Left ventricle myocardium inferior (tissue), 1 donor: ENCODE measurements around the gene CDT1. TPM values are rescaled to one million over a fixed set of nuclear protein-coding genes. Genes with fewer than 3 reads are reported as not detected.
A peak's percentile ranks its signal among the peaks of the same experiment; 100 is the strongest.
"Not testable (repeated sequence)": the region's sequence is repeated elsewhere in the genome, so short reads cannot be mapped to it uniquely, and the experiment has no call there.

Experiments used
- DNase-seq: peaks from one replicate; pipeline ENCODE4 v3.0.0-alpha.2; 2020
- H3K27ac ChIP-seq: fragments of 200-600 bp; replicated peaks from 2 replicates; pipeline ENCODE4 v1.8.0; 2021
- H3K27me3 ChIP-seq: fragments of 200-600 bp; 2 replicates; pipeline ENCODE4 v1.8.0; 2021; ENCODE audit warnings: low read depth
- H3K36me3 ChIP-seq: fragments of 200-600 bp; 2 replicates; pipeline ENCODE4 v1.8.0; 2021
- H3K4me1 ChIP-seq: fragments of 200-600 bp; 2 replicates; pipeline ENCODE4 v1.8.0; 2021
- H3K4me3 ChIP-seq: fragments of 200-600 bp; 2 replicates; pipeline ENCODE4 v1.8.0; 2021; ENCODE audit warnings: mild to moderate bottlenecking, moderate library complexity
- H3K9me3 ChIP-seq: fragments of 200-600 bp; replicated peaks from 2 replicates; pipeline ENCODE4 v1.8.0; 2021
- intact Hi-C: fragments of 100-400 bp; cut with micrococcal nuclease; formaldehyde crosslinking; loops from one replicate; pipeline ENCODE4 v1.11.0; 2022
- total RNA-seq: library from RNA; stranded (reverse); fragmentation: NEBNext Ultra II Directional; extraction: Animal tissue kit (Norgen Biotek cat#: 25700); gene quantifications from one replicate; pipeline ENCODE4 v1.2.1, GENCODE V29; 2021
- TF ChIP-seq, protein P1 (sequence below): fragments of 200-600 bp; IDR thresholded peaks from 2 replicates; pipeline ENCODE4 v1.8.0; 2021; ENCODE audit warnings: antibody characterized with exemption, mild to moderate bottlenecking, borderline replicate concordance
- donor health status: DM: no; HTN: yes; CAD: no; lungs with severe emphysema.

The CDT1 gene
- total RNA-seq, 1 donor from 2014 or later = 0.63 TPM

- Histone ChIP-seq H3K27ac (peak overlapping the region; percentile 60), H3K4me3 (peak overlapping the region; percentile 43), H3K9me3 (no peaks in the 10 kb centered on the region), H3K27me3 (no peaks in the 10 kb centered on the region), H3K4me1 (peaks cover 78% of the 10 kb centered on the region), H3K36me3 (no peaks in the 10 kb centered on the region)
- DNase-seq = no peak
- intact Hi-C loops = no loop called here
- TF ChIP-seq, protein P1, sequence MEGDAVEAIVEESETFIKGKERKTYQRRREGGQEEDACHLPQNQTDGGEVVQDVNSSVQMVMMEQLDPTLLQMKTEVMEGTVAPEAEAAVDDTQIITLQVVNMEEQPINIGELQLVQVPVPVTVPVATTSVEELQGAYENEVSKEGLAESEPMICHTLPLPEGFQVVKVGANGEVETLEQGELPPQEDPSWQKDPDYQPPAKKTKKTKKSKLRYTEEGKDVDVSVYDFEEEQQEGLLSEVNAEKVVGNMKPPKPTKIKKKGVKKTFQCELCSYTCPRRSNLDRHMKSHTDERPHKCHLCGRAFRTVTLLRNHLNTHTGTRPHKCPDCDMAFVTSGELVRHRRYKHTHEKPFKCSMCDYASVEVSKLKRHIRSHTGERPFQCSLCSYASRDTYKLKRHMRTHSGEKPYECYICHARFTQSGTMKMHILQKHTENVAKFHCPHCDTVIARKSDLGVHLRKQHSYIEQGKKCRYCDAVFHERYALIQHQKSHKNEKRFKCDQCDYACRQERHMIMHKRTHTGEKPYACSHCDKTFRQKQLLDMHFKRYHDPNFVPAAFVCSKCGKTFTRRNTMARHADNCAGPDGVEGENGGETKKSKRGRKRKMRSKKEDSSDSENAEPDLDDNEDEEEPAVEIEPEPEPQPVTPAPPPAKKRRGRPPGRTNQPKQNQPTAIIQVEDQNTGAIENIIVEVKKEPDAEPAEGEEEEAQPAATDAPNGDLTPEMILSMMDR = no peak
Observed at GRCh38 chr16:88769617-88770460, 33.8 kb upstream of the CDT1 start.

DNA sequence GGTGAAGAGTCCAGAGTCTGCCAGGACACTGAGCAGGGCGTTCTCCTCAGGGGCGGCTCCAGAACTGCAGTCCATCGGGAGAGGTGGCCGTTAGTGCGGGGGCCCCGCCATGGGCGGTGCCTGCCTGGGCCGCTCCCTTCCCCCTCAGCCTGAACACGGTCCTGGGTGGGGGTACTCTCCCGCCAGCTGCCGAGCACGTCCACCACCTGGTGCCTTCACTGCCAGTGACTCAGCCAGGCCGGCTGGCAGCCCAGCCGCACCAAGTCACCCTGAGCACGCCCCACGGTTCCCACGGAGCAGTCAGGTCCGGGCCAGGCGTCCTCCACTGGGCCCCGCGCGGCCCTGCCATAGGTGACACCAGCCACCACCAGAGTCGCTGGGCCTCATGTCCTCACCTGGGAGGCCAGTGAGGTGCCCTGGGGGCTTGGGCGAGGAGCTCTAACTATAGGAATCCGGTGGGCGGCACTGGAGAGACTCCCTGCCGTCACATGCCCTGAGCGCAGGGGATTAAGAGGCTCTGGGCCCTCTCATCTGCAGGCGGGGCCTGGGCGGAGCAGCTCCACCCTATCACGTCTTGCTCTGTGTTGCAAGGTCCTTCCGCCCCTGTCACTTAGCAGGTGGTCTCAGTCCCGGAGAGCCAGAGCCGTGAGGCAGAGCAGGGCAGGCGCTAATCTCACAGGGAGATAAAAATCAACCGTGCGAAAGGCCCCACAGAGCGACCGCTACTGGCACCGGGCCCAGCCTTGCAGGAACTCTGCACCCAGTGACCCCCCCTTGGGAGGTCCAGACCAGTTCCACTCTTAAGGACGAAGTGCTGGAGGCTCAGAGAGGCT is 32.9 kb upstream of the CDT1 start:
- no peaks in the 10 kb centered on the region for H3K36me3 ChIP-seq
- peak; percentile 61 for DNase-seq
- peaks cover 83% of the 10 kb centered on the region for H3K4me1 ChIP-seq
- intact Hi-C loops = no loop called here
- H3K9me3 ChIP-seq = no peaks in the 10 kb centered on the region
- peak overlapping the region; percentile 60 for H3K27ac ChIP-seq
- H3K27me3 ChIP-seq = no peaks in the 10 kb centered on the region
- H3K4me3 ChIP-seq = peak overlapping the region; percentile 43
- TF ChIP-seq, protein P1 = no peak

- no peaks in the 10 kb centered on the region for H3K9me3 ChIP-seq
- H3K4me3 ChIP-seq = peak overlapping the region; percentile 43
- H3K27ac ChIP-seq = peak overlapping the region; percentile 60
- no peaks in the 10 kb centered on the region for H3K36me3 ChIP-seq
- intact Hi-C loops = no loop called here
- no peak for DNase-seq
- H3K4me1 ChIP-seq = peaks cover 83% of the 10 kb centered on the region
- TF ChIP-seq, protein P1 = no peak
- H3K27me3 ChIP-seq = no peaks in the 10 kb centered on the region
Observed at GRCh38 chr16:88771294-88771772, 32.3 kb upstream of the CDT1 start.

GRCh38 chr16:88771781-88772180 is 31.8 kb upstream of the CDT1 start:
- DNase-seq, H3K36me3 ChIP-seq, H3K9me3 ChIP-seq, H3K27ac ChIP-seq, intact Hi-C loops, H3K4me3 ChIP-seq, H3K27me3 ChIP-seq: not testable (repeated sequence)
- H3K4me1 ChIP-seq = peaks cover 83% of the 10 kb centered on the region

GRCh38 chr16:88772871-88773811 is 30.4 kb upstream of the CDT1 start:
- peak; percentile 58 for DNase-seq
- intact Hi-C loops = no loop called here
- Histone ChIP-seq H3K4me3 (no peak overlapping the region), H3K4me1 (peaks cover 69% of the 10 kb centered on the region), H3K27me3 (no peaks in the 10 kb centered on the region), H3K27ac (peak overlapping the region; percentile 43), H3K9me3 (no peaks in the 10 kb centered on the region), H3K36me3 (no peaks in the 10 kb centered on the region)
- TF ChIP-seq, protein P1 = no peak
